Stimulated activated naive CD4-positive, alpha-beta T cell (primary cell): ENCODE results near the gene BLTP3B.
A peak's percentile ranks its signal among the peaks of the same experiment; 100 is the strongest.
"Not testable (repeated sequence)": the region's sequence is repeated elsewhere in the genome, so short reads cannot be mapped to it uniquely, and the experiment has no call there.

Experiments
- DNase-seq, 6 experiments: peaks; one replicate each; lab custom pipeline; 2025; lab: John Stamatoyannopoulos, UW

BLTP3B gene

DNA sequence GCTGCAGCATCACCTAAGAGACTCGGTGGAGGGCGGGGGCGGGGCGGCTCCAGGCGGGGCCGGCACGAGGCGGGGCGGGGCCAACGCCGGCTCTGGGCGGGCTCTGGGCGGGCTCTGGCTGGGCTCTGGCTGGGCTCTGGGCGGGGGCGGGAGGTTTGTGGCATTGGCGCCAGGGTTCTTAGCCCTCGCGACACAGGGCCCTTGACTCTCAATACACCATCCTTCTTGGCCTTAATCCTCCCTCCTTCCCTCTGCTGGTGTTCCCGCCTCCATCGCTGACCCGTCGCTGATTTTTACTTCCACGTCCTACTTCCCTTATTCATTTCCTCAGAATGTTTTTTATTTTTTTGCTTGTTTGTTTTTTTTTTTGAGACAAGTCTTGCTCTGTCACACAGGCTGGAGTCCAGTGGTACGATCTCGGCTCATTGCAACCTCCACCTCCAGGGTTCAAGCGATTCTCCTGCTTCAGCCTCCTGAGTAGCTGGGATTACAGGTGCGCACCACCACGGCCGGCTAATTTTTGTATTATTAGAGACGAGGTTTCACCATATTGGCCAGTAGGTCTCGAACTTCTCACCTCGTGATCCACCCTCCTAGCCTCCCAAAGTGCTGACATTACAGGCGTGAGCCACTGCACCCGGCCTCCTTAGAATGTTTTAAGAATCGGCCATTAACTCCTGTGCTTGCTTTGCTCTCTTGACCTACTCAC is at the start of gene BLTP3B:
Gene BLTP3B, minus strand, starts transcription at position 24 of the 709 bp plus-strand sequence. CDS start 239 bp downstream, outside the sequence.
- DNase-seq: peak; percentile 77 to 91 (median 88)

GRCh38 chr12:100189636-100190394 is 47.1 kb upstream of the BLTP3B start:
- DNase-seq: no peak

DNA sequence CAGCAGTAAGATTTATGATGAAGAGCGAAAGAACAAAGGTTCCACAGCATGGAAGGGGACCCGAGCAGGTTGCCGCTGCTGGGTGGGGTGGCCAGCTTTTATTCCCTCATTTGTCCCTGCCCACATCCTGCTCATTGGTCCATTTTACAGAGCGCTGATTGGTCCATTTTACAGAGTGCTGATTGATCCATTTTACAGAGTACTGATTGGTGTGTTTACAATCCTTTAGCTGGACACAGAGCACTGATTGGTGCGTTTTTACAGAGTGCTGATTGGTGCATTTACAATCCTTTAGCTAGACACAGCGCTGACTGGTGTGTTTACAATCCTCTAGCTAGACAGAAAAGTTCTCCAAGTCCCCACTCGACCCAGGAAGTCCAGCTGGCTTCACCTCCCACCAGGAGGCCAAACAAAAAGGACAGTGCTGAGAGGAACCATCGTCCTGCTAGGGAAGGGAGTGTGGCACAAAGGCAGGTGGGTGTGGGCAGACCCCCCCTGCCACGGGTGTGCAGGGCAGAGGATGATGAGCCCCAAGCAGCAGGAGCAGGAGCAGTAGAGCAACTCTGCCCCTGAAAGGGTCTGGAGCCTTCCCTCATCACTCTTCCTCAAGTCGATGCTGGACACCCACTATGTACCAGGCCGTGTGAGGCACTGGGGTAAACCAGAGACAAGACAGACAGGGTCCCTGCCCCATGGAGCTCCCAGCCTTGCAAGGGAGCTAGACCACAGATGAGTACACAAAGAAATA is 46.4 kb upstream of the BLTP3B start:
- DNase-seq: not testable (repeated sequence)

GRCh38 chr12:100187857-100188519 is 45.3 kb upstream of the BLTP3B start:
- no peak for DNase-seq

- DNase-seq: no peak
Observed at GRCh38 chr12:100187068-100187467, 44.4 kb upstream of the BLTP3B start.

GRCh38 chr12:100186071-100186470 is 43.4 kb upstream of the BLTP3B start:
- no peak for DNase-seq

- no peak for DNase-seq
Observed at GRCh38 chr12:100185361-100185894, 42.8 kb upstream of the BLTP3B start.

DNA sequence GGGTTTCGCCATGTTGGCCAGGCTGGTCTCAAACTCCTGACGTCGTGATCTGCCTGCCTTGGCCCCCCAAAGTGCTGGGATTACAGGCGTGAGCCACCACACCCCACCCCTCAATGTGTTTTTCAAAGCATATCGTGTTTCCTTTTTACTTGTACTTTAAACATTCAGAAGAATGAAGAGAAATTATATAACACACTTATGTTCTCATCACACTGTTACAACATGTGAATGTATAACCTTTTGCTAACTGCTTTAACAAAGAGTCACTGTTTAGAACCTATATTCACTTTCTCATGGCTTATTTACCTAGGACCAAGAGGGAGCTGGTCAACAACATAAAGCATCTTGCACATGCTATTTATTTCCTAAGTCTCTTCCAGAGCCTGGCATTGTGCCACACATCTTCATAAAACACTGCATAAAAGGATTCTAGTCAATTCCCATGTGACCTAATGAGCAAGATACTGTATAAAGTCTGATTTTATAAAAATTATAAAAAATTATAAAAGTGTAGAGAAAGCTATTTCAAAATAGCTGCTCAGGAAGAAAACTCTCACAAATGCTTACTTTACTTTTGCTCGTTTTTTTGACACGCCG is 42.0 kb upstream of the BLTP3B start:
- DNase-seq: no peak

DNA sequence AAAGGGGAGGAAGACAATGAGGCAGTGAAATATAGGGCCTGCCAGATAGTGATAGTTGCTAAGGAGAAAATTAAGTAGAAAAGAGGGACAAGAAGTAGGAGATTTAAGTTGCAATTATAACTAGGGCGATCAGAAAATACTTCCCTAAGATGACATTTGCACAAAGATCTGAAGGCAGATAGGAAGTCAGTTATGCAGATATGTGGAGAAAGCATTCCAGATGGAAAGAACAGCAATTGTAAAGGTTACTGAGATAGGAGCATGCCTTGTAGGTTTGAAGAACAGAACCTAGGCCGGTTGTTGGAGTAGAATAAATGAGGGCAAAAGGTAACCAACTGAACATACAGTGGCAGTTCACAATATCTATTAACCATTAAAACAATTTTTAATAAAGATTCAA is 36.6 kb upstream of the BLTP3B start:
- no peak for DNase-seq

DNA sequence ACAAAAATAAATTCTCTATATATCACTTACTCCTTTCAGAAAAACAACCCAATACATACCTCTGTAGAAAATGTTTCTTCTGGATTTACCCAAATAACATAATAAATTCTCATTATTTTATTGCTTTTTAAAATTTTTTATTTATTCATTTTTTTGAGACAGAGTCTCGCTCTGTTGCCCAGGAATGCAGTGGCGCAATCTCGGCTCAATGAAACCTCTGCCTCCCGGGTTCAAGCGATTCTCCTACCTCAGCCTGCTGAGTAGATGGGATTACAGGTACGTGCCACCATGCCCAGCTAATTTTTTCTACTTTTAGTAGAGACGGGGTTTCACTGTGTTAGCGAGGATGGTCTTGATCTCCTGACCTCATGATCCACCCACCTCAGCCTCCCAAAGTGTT is 33.8 kb upstream of the BLTP3B start:
- not testable (repeated sequence) for DNase-seq

GRCh38 chr12:100174495-100174894 is 31.8 kb upstream of the BLTP3B start:
- no peak for DNase-seq

GRCh38 chr12:100173111-100173510 is 30.4 kb upstream of the BLTP3B start:
- DNase-seq: no peak

DNA sequence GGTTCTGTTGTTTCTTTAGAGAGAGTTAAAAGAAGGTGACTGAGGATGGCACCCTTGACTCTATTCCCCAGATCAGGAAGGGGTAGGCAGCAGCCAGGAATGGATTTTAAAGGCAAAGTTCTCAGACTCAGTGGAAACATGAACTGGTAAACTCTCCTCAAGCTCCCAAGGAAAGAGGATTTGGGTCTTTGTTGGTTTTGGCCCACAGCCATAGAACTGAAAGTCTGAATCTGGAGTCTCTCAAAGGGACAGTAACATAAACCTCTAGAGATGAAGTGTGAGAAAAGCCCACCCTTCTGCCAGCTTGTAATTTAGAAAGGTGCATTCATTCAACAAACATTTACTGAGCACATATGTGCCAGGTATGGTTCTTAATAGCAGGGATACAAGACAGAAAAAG is 28.6 kb upstream of the BLTP3B start:
- DNase-seq: no peak

- no peak for DNase-seq
Observed at GRCh38 chr12:100170313-100170858, 27.7 kb upstream of the BLTP3B start.

- no peak for DNase-seq
Observed at GRCh38 chr12:100169345-100169744, 26.7 kb upstream of the BLTP3B start.

GRCh38 chr12:100168562-100168961 is 25.9 kb upstream of the BLTP3B start:
- DNase-seq: no peak

- DNase-seq: no peak
Observed at GRCh38 chr12:100166232-100166631, 23.6 kb upstream of the BLTP3B start.

GRCh38 chr12:100165356-100165755 is 22.7 kb upstream of the BLTP3B start:
- DNase-seq: no peak

DNA sequence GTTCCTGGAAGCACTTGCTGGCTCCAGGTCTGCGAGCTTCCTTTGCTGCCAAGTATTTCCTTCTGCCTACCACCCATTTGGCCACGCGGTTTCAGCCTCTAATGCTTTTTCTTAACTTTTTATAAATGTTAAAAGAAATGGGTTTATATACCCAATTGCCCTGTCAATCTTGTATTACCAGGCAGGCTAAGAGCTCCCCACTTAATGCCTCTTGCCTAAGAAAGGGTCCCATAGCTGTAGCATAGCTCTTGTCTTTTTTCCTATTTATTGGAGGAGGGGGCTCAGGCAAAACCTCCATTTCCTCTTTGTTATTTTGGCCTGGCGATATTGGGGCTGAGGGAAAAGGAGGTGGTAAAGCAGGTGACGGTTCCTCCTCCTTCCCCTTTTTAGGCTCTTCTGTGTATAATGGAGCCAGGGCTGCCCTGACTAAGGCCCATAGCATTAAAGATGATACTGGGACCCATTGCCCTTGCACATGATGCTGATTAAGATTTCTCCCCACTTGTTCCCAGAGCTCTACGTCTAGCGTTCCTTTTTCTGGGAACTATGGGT is 21.6 kb upstream of the BLTP3B start:
- no peak for DNase-seq

- peak; percentile 32 to 65 (median 41) for DNase-seq
Observed at GRCh38 chr12:100163416-100164152, 20.9 kb upstream of the BLTP3B start.
